K562 (cell line): ENCODE measurements around the gene HAUS2. TPM values are rescaled to one million over a fixed set of nuclear protein-coding genes. Genes with fewer than 3 reads are reported as not detected.

ENCODE experiments used
- EGR1 ChIP-seq: fragments of 450-650 bp; conservative IDR thresholded peaks from 2 replicates; pipeline ENCODE4 v1.6.1; 2017; ENCODE audit warnings: mild to moderate bottlenecking
- ETS2 ChIP-seq: IDR thresholded peaks from 2 replicates; pipeline ENCODE4 v1.6.1; 2016; ENCODE audit warnings: borderline replicate concordance, missing genetic modification characterization, mild to moderate bottlenecking, moderate library complexity, missing compliant biosample characterization; ENCODE audit not compliant: poor library complexity, severe bottlenecking
- HNRNPLL ChIP-seq: fragments of 200-400 bp; formaldehyde crosslinking; IDR thresholded peaks from 2 replicates; pipeline ENCODE4 v1.6.1; 2017; ENCODE audit warnings: low read length, low read depth, mild to moderate bottlenecking; ENCODE audit not compliant: poor library complexity, severe bottlenecking
- KLF16 ChIP-seq: IDR thresholded peaks from 2 replicates; pipeline ENCODE4 v1.6.1; 2016; ENCODE audit warnings: antibody characterized with exemption
- NFIC ChIP-seq: fragments of 450-650 bp; IDR thresholded peaks from 2 replicates; pipeline ENCODE4 v1.6.1; 2017; ENCODE audit warnings: mild to moderate bottlenecking, inconsistent platforms
- POLR2A ChIP-seq: fragments of 450-650 bp; conservative IDR thresholded peaks from 2 replicates; pipeline ENCODE4 v1.6.1; 2016
- RBM15 ChIP-seq: fragments of 200-400 bp; formaldehyde crosslinking; IDR thresholded peaks from 2 replicates; pipeline ENCODE4 v1.6.1; 2018; ENCODE audit warnings: mild to moderate bottlenecking, low read length, moderate library complexity; ENCODE audit not compliant: insufficient read depth
- ZNF347 ChIP-seq: fragments of 450-650 bp; formaldehyde crosslinking; IDR thresholded peaks from 2 replicates; pipeline ENCODE4 v1.4.0; 2020; ENCODE audit warnings: low read depth, mild to moderate bottlenecking, moderate library complexity
- ZNF408 ChIP-seq: fragments of 250-450 bp; sonication (Bioruptor Pico); IDR thresholded peaks from 2 replicates; pipeline ENCODE4 v1.4.0; 2020; ENCODE audit warnings: low read depth, mild to moderate bottlenecking, moderate library complexity
- polyA plus RNA-seq, 8 experiments: library from polyadenylated mRNA; depleted of rRNA in 4 of 8; stranded (reverse) in 5 of 8; unstranded in 3 of 8; fragments of >200 nt; fragmentation: Nextera tagmentation in 2 of 8; fragmentation: Illumina TruSeq in 1 of 8; extraction: Ambion mirVana in 2 of 8; extraction: Trizol in 1 of 8; gene quantifications; 2 replicates each; pipeline versions ENCODE4 v1.2.1 to v1.2.3, GENCODE V29; 2011 to 2014; ENCODE audit warnings: inconsistent platforms in 1 of 8, missing spikeins in 1 of 8
- total RNA-seq, 7 experiments: library from RNA; depleted of rRNA in 6 of 7; stranded (reverse); fragments of >200 nt in 6 of 7; fragmentation: Illumina TruSeq in 2 of 7; extraction: Trizol in 2 of 7; gene quantifications; 2 replicates each; pipeline versions ENCODE4 v1.2.1 to v1.2.3, GENCODE V29; 2011 to 2021; ENCODE audit warnings: low replicate concordance in 1 of 7
- TF ChIP-seq, protein P1 (sequence below): fragments of 450-650 bp; formaldehyde crosslinking; IDR thresholded peaks from 2 replicates; pipeline ENCODE4 v1.4.0; 2020; ENCODE audit warnings: mild to moderate bottlenecking
- TF ChIP-seq, protein P2 (sequence below): fragments of 450-650 bp; formaldehyde crosslinking; IDR thresholded peaks from 2 replicates; pipeline ENCODE4 v1.4.0; 2020; ENCODE audit warnings: mild to moderate bottlenecking, mixed read lengths
- TF ChIP-seq, protein P3 (sequence below): fragments of 450-650 bp; IDR thresholded peaks from 2 replicates; pipeline ENCODE4 v1.6.1; 2016; ENCODE audit warnings: mild to moderate bottlenecking, moderate library complexity

HAUS2 gene
- total and polyA plus RNA-seq, 9 of the 15 experiments (the other 6 are each of a cell fraction or from before 2014, with no cell fraction given): 30.6 to 64.9 (median 54.1) TPM

DNA sequence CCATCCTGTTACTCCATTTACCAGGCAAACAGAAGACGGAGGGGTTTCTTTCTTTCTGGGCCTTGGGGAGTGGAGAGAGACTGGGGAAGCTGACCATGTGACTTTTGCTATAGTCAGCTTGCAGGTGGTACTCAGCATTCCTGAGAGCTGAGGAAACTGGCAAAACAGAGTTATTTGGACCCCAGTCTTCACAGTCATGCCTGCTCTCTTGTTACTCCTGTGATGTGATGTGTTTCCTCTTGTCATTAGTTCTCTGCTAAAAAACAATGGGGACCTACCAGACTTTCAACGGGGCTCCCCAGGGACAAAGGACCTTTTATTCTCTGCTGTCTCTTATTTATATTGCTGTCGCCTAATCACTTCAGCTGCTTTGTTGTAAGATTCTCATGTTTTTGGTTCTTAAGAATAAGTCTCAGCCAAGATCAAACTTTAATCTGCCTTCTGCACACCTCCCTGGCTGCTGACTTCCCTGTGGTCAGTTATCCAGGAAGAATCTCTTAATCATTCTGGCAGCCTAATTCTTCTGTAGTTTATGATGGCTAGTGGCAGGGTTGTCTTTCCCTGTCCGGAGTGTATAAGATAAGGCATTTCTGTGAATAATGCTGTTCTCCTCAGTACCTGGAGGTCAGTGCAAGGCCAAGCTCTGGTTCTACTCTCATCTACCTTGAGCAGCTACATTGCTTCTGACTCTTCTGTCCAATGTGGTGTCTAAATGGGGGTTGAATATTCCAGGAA lies 35.6 kb downstream of the HAUS2 start (continued):
- TF ChIP-seq, protein P1, sequence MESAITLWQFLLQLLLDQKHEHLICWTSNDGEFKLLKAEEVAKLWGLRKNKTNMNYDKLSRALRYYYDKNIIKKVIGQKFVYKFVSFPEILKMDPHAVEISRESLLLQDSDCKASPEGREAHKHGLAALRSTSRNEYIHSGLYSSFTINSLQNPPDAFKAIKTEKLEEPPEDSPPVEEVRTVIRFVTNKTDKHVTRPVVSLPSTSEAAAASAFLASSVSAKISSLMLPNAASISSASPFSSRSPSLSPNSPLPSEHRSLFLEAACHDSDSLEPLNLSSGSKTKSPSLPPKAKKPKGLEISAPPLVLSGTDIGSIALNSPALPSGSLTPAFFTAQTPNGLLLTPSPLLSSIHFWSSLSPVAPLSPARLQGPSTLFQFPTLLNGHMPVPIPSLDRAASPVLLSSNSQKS (CRISPR knock-in tag): no peak
- TF ChIP-seq ZNF408 (no peak), RBM15 (no peak), POLR2A (no peak), HNRNPLL (no peak), KLF16 (peak; percentile 83), ZNF347 (CRISPR knock-in tag) (no peak), EGR1 (no peak), NFIC (peak; percentile 76), ETS2 (tag) (no peak)
- TF ChIP-seq, protein P2, sequence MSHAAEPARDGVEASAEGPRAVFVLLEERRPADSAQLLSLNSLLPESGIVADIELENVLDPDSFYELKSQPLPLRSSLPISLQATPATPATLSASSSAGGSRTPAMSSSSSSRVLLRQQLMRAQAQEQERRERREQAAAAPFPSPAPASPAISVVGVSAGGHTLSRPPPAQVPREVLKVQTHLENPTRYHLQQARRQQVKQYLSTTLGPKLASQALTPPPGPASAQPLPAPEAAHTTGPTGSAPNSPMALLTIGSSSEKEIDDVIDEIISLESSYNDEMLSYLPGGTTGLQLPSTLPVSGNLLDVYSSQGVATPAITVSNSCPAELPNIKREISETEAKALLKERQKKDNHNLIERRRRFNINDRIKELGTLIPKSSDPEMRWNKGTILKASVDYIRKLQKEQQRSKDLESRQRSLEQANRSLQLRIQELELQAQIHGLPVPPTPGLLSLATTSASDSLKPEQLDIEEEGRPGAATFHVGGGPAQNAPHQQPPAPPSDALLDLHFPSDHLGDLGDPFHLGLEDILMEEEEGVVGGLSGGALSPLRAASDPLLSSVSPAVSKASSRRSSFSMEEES (CRISPR knock-in tag): no peak
- TF ChIP-seq, protein P3, sequence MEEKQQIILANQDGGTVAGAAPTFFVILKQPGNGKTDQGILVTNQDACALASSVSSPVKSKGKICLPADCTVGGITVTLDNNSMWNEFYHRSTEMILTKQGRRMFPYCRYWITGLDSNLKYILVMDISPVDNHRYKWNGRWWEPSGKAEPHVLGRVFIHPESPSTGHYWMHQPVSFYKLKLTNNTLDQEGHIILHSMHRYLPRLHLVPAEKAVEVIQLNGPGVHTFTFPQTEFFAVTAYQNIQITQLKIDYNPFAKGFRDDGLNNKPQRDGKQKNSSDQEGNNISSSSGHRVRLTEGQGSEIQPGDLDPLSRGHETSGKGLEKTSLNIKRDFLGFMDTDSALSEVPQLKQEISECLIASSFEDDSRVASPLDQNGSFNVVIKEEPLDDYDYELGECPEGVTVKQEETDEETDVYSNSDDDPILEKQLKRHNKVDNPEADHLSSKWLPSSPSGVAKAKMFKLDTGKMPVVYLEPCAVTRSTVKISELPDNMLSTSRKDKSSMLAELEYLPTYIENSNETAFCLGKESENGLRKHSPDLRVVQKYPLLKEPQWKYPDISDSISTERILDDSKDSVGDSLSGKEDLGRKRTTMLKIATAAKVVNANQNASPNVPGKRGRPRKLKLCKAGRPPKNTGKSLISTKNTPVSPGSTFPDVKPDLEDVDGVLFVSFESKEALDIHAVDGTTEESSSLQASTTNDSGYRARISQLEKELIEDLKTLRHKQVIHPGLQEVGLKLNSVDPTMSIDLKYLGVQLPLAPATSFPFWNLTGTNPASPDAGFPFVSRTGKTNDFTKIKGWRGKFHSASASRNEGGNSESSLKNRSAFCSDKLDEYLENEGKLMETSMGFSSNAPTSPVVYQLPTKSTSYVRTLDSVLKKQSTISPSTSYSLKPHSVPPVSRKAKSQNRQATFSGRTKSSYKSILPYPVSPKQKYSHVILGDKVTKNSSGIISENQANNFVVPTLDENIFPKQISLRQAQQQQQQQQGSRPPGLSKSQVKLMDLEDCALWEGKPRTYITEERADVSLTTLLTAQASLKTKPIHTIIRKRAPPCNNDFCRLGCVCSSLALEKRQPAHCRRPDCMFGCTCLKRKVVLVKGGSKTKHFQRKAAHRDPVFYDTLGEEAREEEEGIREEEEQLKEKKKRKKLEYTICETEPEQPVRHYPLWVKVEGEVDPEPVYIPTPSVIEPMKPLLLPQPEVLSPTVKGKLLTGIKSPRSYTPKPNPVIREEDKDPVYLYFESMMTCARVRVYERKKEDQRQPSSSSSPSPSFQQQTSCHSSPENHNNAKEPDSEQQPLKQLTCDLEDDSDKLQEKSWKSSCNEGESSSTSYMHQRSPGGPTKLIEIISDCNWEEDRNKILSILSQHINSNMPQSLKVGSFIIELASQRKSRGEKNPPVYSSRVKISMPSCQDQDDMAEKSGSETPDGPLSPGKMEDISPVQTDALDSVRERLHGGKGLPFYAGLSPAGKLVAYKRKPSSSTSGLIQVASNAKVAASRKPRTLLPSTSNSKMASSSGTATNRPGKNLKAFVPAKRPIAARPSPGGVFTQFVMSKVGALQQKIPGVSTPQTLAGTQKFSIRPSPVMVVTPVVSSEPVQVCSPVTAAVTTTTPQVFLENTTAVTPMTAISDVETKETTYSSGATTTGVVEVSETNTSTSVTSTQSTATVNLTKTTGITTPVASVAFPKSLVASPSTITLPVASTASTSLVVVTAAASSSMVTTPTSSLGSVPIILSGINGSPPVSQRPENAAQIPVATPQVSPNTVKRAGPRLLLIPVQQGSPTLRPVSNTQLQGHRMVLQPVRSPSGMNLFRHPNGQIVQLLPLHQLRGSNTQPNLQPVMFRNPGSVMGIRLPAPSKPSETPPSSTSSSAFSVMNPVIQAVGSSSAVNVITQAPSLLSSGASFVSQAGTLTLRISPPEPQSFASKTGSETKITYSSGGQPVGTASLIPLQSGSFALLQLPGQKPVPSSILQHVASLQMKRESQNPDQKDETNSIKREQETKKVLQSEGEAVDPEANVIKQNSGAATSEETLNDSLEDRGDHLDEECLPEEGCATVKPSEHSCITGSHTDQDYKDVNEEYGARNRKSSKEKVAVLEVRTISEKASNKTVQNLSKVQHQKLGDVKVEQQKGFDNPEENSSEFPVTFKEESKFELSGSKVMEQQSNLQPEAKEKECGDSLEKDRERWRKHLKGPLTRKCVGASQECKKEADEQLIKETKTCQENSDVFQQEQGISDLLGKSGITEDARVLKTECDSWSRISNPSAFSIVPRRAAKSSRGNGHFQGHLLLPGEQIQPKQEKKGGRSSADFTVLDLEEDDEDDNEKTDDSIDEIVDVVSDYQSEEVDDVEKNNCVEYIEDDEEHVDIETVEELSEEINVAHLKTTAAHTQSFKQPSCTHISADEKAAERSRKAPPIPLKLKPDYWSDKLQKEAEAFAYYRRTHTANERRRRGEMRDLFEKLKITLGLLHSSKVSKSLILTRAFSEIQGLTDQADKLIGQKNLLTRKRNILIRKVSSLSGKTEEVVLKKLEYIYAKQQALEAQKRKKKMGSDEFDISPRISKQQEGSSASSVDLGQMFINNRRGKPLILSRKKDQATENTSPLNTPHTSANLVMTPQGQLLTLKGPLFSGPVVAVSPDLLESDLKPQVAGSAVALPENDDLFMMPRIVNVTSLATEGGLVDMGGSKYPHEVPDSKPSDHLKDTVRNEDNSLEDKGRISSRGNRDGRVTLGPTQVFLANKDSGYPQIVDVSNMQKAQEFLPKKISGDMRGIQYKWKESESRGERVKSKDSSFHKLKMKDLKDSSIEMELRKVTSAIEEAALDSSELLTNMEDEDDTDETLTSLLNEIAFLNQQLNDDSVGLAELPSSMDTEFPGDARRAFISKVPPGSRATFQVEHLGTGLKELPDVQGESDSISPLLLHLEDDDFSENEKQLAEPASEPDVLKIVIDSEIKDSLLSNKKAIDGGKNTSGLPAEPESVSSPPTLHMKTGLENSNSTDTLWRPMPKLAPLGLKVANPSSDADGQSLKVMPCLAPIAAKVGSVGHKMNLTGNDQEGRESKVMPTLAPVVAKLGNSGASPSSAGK: no peak
